HG02759 (cell line): Measurements from ENCODE around the gene RORB.

Experiments
- ATAC-seq: cut with Tn5 transposase; IDR thresholded peaks from one replicate; pipeline ENCODE4 v1.9.1; 2021; ENCODE audit warnings: mild to moderate bottlenecking, moderate library complexity; ENCODE audit not compliant: unreplicated experiment

The RORB gene

GRCh38 chr9:74697535-74697934 is 200.4 kb downstream of the RORB start:
- no peak for ATAC-seq

DNA sequence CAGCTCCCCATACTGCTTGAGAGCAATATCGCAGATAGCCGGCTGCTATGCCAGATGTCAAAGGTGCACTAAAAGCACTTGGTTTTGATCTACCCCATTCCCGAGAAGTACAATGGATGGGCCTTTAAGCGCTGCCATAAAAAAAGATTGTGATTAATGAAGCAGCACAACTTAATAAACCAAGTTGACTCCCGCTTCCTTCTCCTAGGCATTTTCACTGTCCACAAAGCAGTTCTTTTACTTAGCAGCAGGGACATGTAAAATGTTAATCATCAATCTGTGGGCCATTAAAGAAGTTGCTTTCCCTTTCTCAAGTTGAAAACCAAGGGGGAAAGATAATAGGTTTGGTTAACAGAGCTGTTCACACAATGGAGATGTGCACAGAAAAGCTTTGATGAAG is 214.2 kb downstream of the RORB start:
- ATAC-seq, result no peak

DNA sequence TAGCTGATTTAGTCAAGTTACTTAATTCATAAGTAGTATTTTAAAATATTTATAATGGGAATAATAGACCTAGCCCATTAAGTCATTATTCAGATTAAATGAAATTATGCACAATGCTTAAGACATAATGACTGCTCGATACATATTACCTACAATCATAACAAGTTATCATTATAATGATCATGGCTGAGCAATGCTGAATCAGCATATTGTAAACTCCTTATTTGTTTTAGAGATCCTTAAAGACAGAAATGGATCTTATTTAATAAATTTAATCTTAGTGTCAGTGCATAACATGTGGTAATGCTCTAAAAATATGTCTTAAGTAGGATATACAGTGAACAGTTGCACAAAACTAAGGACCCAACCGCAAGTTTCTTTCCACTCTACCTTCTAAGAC is 221.6 kb downstream of the RORB start:
- no peak for ATAC-seq

GRCh38 chr9:74719306-74719705 is 222.2 kb downstream of the RORB start:
- ATAC-seq, result no peak

DNA sequence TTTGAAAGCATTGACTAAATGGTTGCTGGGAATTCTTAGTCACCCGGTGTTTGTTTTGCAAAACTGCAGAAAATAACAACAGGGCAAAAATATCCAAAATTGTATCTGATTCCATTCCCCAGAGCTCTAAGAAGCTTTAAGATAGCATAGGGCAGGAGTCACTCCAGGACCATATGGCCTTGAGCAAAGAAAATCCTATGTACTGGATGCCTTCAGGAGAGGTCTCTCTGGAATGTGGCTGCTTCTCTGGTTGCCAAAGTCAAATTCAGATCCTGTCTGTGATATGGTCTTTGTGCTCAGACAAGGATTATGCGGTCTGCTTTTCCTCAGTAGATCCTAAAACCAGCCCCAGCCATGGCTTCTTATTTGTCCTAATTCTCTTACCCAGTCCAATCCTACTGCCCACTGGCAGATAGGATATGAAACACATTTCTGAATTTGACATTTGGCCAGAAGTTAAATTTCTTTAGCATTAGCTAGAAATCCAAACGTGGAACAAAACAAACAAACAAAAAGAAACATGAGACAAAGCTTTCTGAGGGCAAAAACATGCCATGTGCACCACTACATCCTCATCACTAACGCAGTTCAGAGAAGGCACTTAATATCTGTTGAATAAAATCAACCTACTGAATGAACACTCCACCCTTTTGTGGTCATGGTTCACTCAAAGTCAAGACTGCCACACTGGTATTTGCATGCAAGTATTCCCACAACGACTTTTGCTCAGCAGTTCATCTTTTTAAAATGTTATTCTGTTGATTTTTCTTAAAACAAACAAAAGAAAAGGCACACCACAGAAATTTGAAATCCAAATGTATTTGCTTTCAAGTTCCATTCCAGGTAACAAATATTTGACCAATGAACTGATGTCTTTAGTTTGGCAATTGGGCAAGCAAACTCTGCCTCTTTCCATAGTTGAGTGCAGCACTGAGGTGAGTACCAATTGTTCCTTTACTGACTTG is 224.8 kb downstream of the RORB start:
- ATAC-seq, result no peak

- no peak for ATAC-seq
Measured at GRCh38 chr9:74724317-74724716, 227.2 kb downstream of the RORB start.

DNA sequence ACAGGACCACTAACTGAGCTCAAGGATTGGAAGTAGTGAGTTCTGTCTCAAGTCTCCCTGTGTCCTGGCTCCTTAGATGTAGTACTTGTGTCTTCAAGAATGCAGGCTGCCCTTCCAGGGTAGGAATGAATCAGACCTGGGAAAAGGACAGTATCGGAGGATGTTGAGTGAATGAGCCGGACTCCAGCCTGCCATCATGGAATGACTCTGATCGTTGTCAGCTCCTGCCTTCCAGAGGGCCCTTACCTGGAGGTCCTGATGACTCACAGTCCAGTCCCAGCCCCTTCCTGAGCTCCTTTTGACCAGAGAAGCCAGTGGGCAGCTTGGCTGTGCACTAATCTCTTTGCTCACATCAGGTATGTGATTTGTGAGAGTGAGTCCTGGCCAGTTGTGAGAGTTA is 229.4 kb downstream of the RORB start:
- ATAC-seq, result no peak

DNA sequence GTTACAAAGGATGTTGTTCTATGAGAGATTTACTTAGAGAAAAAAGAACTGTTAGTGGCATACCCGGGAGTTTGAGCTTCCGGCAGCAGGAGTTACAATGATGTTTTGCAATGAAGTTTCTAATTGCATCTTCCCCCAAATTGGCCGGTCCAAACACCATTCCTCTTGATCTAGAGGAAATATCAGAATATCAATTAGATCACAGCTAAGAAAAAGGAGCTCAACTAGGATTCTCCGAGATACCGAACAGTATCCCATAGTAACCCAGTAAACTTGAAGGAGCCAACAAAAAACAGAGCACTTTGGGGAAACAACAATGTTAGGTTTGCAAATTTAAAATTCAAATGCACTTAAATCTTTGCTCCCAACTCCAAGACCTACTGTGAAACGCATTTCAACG is 231.0 kb downstream of the RORB start:
- no peak for ATAC-seq

- ATAC-seq, result no peak
Measured at GRCh38 chr9:74729136-74729695, 232.1 kb downstream of the RORB start.

DNA sequence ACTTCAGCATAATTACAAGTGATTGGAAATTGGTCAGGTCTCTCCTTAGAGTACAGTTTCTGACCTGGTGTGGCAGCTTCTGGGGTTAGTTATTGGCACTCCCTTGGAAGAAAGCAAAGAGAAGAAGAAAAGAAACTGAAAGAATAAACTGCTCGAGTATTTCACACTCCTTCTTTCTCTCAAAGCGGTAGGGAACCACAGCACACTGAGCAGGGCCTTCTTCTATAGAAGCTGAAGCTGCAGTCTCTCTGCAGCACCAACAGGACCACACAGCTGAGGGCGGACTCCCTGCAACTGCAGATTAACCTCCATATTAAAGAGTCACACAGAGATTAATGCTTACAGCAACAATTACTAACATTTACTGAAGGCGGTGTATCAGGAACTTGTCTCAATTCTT is 238.6 kb downstream of the RORB start:
- no peak for ATAC-seq

DNA sequence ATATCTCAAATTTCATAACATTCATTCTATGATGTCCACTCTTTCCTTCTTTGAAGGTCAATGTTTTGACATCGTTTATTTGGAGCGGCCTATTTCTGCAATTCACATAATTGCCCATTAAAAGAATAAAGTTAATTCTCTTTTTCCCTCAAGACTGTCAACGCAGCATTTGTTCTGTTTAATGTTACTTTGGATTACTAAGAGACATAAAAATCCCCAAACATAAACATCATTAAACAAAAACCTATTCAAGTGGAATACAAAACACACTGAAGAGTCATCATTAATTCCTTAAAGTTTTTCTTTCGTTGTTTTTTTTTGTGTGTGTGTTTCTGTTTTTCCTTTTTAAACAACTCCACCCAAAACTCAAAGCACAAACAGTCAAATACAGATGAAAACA is 239.5 kb downstream of the RORB start:
- no peak for ATAC-seq

DNA sequence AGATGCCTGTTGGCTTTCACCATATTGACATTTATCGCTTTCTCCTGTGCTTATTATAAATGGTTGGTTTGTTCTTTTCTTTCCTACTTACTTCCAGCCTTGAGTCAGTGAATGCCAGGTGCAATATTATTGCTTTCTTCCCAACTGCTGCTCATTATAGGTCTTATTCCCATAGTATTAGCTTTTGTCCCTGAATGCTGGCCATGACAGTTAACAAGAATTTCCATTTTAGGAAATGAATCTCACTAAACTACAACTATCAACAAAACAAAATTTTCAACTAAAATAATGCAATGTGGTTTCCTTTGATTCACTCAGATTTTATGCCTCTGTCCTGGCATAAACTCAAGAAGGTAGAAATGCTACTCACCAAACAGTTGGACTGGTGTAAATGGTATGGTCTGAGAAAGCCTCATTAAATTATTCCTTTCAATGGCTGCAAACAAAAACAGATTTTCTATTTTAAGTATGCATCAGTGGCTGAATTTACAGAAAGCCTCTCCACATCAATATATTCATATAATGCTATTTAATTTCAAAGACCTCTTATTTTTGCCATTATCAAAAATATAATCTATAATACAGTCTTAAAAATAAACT is 245.2 kb downstream of the RORB start:
- ATAC-seq, result no peak
